ENCODE measurements around the gene ASB5.

Gene ASB5

GRCh38 chr4:176277162-176277904, 8.3 kb upstream of the ASB5 start:
- DNase-seq: peak; percentile 3 to 7

- no peak for DNase-seq
Observed at GRCh38 chr4:176276710-176277109, 7.7 kb upstream of the ASB5 start.

GRCh38 chr4:176274441-176274840, 5.4 kb upstream of the ASB5 start:
- DNase-seq: no peak

- DNase-seq: no peak
Observed at GRCh38 chr4:176273736-176274135, 4.7 kb upstream of the ASB5 start.

- no peak for DNase-seq
Observed at GRCh38 chr4:176272799-176273198, 3.8 kb upstream of the ASB5 start.

- peak in 1 of 2 donors; percentile 3 for DNase-seq
Observed at GRCh38 chr4:176271749-176272148, 2.7 kb upstream of the ASB5 start.

- no peak for DNase-seq
Observed at GRCh38 chr4:176270669-176271068, 1.6 kb upstream of the ASB5 start.

- DNase-seq: no peak
Observed at GRCh38 chr4:176266026-176266425, 3.0 kb downstream of the ASB5 start.

GRCh38 chr4:176262243-176262642, 6.8 kb downstream of the ASB5 start:
- DNase-seq: no peak

GRCh38 chr4:176261481-176261880, 7.5 kb downstream of the ASB5 start:
- no peak for DNase-seq

- no peak for DNase-seq
Observed at GRCh38 chr4:176261018-176261417, 8.0 kb downstream of the ASB5 start.

- DNase-seq: no peak
Observed at GRCh38 chr4:176259330-176260090, 9.5 kb downstream of the ASB5 start.

- no peak for DNase-seq
Observed at GRCh38 chr4:176258135-176258534, 10.9 kb downstream of the ASB5 start.

- no peak for DNase-seq
Observed at GRCh38 chr4:176256921-176257320, 12.1 kb downstream of the ASB5 start.

GRCh38 chr4:176242764-176243347, 26.2 kb downstream of the ASB5 start:
- DNase-seq: no peak

GRCh38 chr4:176241703-176242102, 27.3 kb downstream of the ASB5 start:
- DNase-seq: no peak

- no peak for DNase-seq
Observed at GRCh38 chr4:176238826-176239225, 30.2 kb downstream of the ASB5 start.

GRCh38 chr4:176238157-176238610, 30.8 kb downstream of the ASB5 start:
- no peak for DNase-seq

- DNase-seq: no peak
Observed at GRCh38 chr4:176236946-176237345, 32.1 kb downstream of the ASB5 start.

GRCh38 chr4:176230836-176231235, 38.2 kb downstream of the ASB5 start:
- no peak for DNase-seq

GRCh38 chr4:176229645-176230044, 39.4 kb downstream of the ASB5 start:
- no peak for DNase-seq

GRCh38 chr4:176226736-176227135, 42.3 kb downstream of the ASB5 start:
- no peak for DNase-seq

- DNase-seq: no peak
Observed at GRCh38 chr4:176223561-176223960, 45.5 kb downstream of the ASB5 start.

GRCh38 chr4:176222149-176222548, 46.9 kb downstream of the ASB5 start:
- DNase-seq: no peak

Data from inflammatory macrophage treated with lipopolysaccharide for 1 hour (primary cell).